NT2/D1 (cell line): ENCODE measurements around the gene PDE9A.

Experiments
- SUZ12 ChIP-seq: IDR thresholded peaks from 2 replicates; pipeline ENCODE4 v1.6.1; 2011; ENCODE audit not compliant: insufficient read length, insufficient read depth; ENCODE audit errors: extremely low read depth
- ZNF274 ChIP-seq: IDR thresholded peaks from 2 replicates; pipeline ENCODE4 v1.6.1; 2011; ENCODE audit warnings: mild to moderate bottlenecking, low read depth, low read length

DNA sequence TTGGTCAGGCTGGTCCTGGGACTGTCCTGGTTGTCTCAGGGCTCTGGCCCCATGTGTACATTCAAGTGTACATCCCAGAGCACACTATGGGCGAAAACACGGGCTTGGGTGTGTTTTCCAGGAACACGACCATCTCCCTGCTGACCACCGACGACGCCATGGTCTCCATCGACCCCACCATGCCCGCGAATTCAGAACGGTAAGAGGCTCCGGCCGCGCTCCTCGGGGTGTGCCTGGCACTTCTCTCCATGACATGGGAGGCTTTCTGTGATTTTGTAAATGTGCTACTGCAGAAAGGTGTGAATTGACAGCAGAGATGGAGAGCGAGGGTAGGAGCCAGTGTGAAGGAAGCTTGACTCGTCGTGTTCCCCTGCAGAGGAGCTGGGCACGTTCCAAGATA is 34.4 kb downstream of the PDE9A start:
- TF ChIP-seq SUZ12 (no peak), ZNF274 (no peak)
